Measurements from ENCODE around the gene CHGA. TPM values are rescaled to one million over a fixed set of nuclear protein-coding genes. Genes with fewer than 3 reads are reported as not detected.
A peak's percentile ranks its signal among the peaks of the same experiment; 100 is the strongest.

The CHGA gene
- not detected for total RNA-seq

- intact Hi-C loops (cut with micrococcal nuclease), result no loop called here
- ChIA-PET CTCF (no interaction called here), POLR2A (no interaction called here)
- H3K27ac Mint-ChIP-seq, result no peak within 1 kb of the TSS
- H3K36me3 Mint-ChIP-seq, result no peaks in the 10 kb centered on the region
- no peak within 1 kb of the TSS for H3K4me3 Mint-ChIP-seq
- H3K4me1 Mint-ChIP-seq (ENCODE audit: low read depth), result peaks cover 4% of the 10 kb centered on the region
- H3K9me3 Mint-ChIP-seq, result no peaks in the 10 kb centered on the region
- peak; percentile 65 for DNase-seq
- H3K27me3 Mint-ChIP-seq, result peaks cover 23% of the 10 kb centered on the region
Measured at GRCh38 chr14:92922883-92923743, at the start of gene CHGA. CHGA (plus strand) TSS chr14:92923150; CDS start chr14:92923360, 210 bp downstream.

- ChIA-PET POLR2A (no interaction called here), CTCF (no interaction called here)
- no peak overlapping the region for H3K27ac Mint-ChIP-seq
- H3K36me3 Mint-ChIP-seq, result no peaks in the 10 kb centered on the region
- no peaks in the 10 kb centered on the region for H3K4me1 Mint-ChIP-seq (ENCODE audit: low read depth)
- H3K27me3 Mint-ChIP-seq, result peaks cover 5% of the 10 kb centered on the region
- intact Hi-C loops (cut with micrococcal nuclease), result no loop called here
- no peak for DNase-seq
- H3K9me3 Mint-ChIP-seq, result no peaks in the 10 kb centered on the region
- no peak overlapping the region for H3K4me3 Mint-ChIP-seq
Measured at GRCh38 chr14:92874962-92875661, 47.8 kb upstream of the CHGA start.

- no peak overlapping the region for H3K27ac Mint-ChIP-seq
- ChIA-PET CTCF (no interaction called here), POLR2A (no interaction called here)
- H3K27me3 Mint-ChIP-seq, result peaks cover 13% of the 10 kb centered on the region
- no peaks in the 10 kb centered on the region for H3K4me1 Mint-ChIP-seq (ENCODE audit: low read depth)
- no peak for DNase-seq
- intact Hi-C loops (cut with micrococcal nuclease), result no loop called here
- no peaks in the 10 kb centered on the region for H3K36me3 Mint-ChIP-seq
- no peaks in the 10 kb centered on the region for H3K9me3 Mint-ChIP-seq
- H3K4me3 Mint-ChIP-seq, result no peak overlapping the region
Measured at GRCh38 chr14:92877757-92878431, 45.1 kb upstream of the CHGA start.

- intact Hi-C loops (cut with micrococcal nuclease), result no loop called here
- ChIA-PET CTCF (no interaction called here), POLR2A (no interaction called here)
- Mint-ChIP-seq H3K27ac (no peak overlapping the region), H3K36me3 (no peaks in the 10 kb centered on the region), H3K27me3 (peaks cover 17% of the 10 kb centered on the region), H3K9me3 (no peaks in the 10 kb centered on the region), H3K4me1 (ENCODE audit: low read depth) (no peaks in the 10 kb centered on the region), H3K4me3 (no peak overlapping the region)
- DNase-seq, result no peak
Measured at GRCh38 chr14:92880351-92880750, 42.6 kb upstream of the CHGA start.

- Mint-ChIP-seq H3K27ac (no peak overlapping the region), H3K36me3 (no peaks in the 10 kb centered on the region), H3K9me3 (no peaks in the 10 kb centered on the region), H3K27me3 (peaks cover 17% of the 10 kb centered on the region), H3K4me1 (ENCODE audit: low read depth) (no peaks in the 10 kb centered on the region), H3K4me3 (no peak overlapping the region)
- no peak for DNase-seq
- ChIA-PET POLR2A (no interaction called here), CTCF (no interaction called here)
- intact Hi-C loops (cut with micrococcal nuclease), result no loop called here
Measured at GRCh38 chr14:92880851-92881250, 42.1 kb upstream of the CHGA start.

- DNase-seq, result no peak
- Mint-ChIP-seq H3K9me3 (no peaks in the 10 kb centered on the region), H3K27ac (no peak overlapping the region), H3K36me3 (no peaks in the 10 kb centered on the region), H3K4me1 (ENCODE audit: low read depth) (no peaks in the 10 kb centered on the region), H3K27me3 (peaks cover 17% of the 10 kb centered on the region), H3K4me3 (no peak overlapping the region)
- ChIA-PET POLR2A (no interaction called here), CTCF (no interaction called here)
- intact Hi-C loops (cut with micrococcal nuclease), result no loop called here
Measured at GRCh38 chr14:92883066-92883465, 39.9 kb upstream of the CHGA start.

- H3K36me3 Mint-ChIP-seq, result no peaks in the 10 kb centered on the region
- CTCF ChIA-PET, result interaction anchor here (0.6 kb wide), 1 partner anchor 635 kb away, joined by 4 read pairs; no protein-coding TSS in a partner anchor
Measured at GRCh38 chr14:92884410-92884809, 38.5 kb upstream of the CHGA start.

GRCh38 chr14:92885279-92886061, 37.5 kb upstream of the CHGA start:
- Mint-ChIP-seq H3K4me3 (no peak overlapping the region), H3K27ac (no peak overlapping the region), H3K36me3 (no peaks in the 10 kb centered on the region), H3K27me3 (peaks cover 10% of the 10 kb centered on the region), H3K4me1 (ENCODE audit: low read depth) (no peaks in the 10 kb centered on the region), H3K9me3 (no peaks in the 10 kb centered on the region)
- POLR2A ChIA-PET, result no interaction called here
- CTCF ChIA-PET, result no interaction called here
- no peak for DNase-seq
- intact Hi-C loops (cut with micrococcal nuclease), result no loop called here

More at GRCh38 chr14:92884410-92884809, 38.5 kb upstream of the CHGA start:
- intact Hi-C loops (cut with micrococcal nuclease), result no loop called here
- peaks cover 14% of the 10 kb centered on the region for H3K27me3 Mint-ChIP-seq
- DNase-seq, result no peak
- H3K27ac Mint-ChIP-seq, result no peak overlapping the region
- no peaks in the 10 kb centered on the region for H3K4me1 Mint-ChIP-seq (ENCODE audit: low read depth)
- H3K4me3 Mint-ChIP-seq, result no peak overlapping the region
- POLR2A ChIA-PET, result no interaction called here
- H3K9me3 Mint-ChIP-seq, result no peaks in the 10 kb centered on the region

- intact Hi-C loops (cut with micrococcal nuclease), result no loop called here
Measured at GRCh38 chr14:92886337-92886736, 36.6 kb upstream of the CHGA start.

GRCh38 chr14:92887157-92887556, 35.8 kb upstream of the CHGA start:
- H3K4me3 Mint-ChIP-seq, result no peak overlapping the region
- ChIA-PET CTCF (no interaction called here), POLR2A (no interaction called here)
- H3K27me3 Mint-ChIP-seq, result peaks cover 4% of the 10 kb centered on the region
- H3K36me3 Mint-ChIP-seq, result no peaks in the 10 kb centered on the region
- no peaks in the 10 kb centered on the region for H3K9me3 Mint-ChIP-seq
- intact Hi-C loops (cut with micrococcal nuclease), result no loop called here
- no peak for DNase-seq
- peaks cover 12% of the 10 kb centered on the region for H3K4me1 Mint-ChIP-seq (ENCODE audit: low read depth)
- no peak overlapping the region for H3K27ac Mint-ChIP-seq

More at GRCh38 chr14:92886337-92886736, 36.6 kb upstream of the CHGA start:
- Mint-ChIP-seq H3K4me1 (ENCODE audit: low read depth) (peaks cover 6% of the 10 kb centered on the region), H3K4me3 (no peak overlapping the region), H3K9me3 (no peaks in the 10 kb centered on the region), H3K27ac (no peak overlapping the region), H3K36me3 (no peaks in the 10 kb centered on the region), H3K27me3 (peaks cover 7% of the 10 kb centered on the region)
- POLR2A ChIA-PET, result no interaction called here
- DNase-seq, result no peak
- CTCF ChIA-PET, result no interaction called here

- peaks cover 21% of the 10 kb centered on the region for H3K4me1 Mint-ChIP-seq (ENCODE audit: low read depth)
- H3K9me3 Mint-ChIP-seq, result peaks cover 13% of the 10 kb centered on the region
- ChIA-PET POLR2A (no interaction called here), CTCF (no interaction called here)
- no peak for DNase-seq
- H3K27me3 Mint-ChIP-seq, result peaks cover 4% of the 10 kb centered on the region
- no peak overlapping the region for H3K4me3 Mint-ChIP-seq
- H3K27ac Mint-ChIP-seq, result no peak overlapping the region
- H3K36me3 Mint-ChIP-seq, result peaks cover 1% of the 10 kb centered on the region
- intact Hi-C loops (cut with micrococcal nuclease), result no loop called here
Measured at GRCh38 chr14:92888896-92889295, 34.1 kb upstream of the CHGA start.

Data from activated CD4-positive, alpha-beta memory T cell treated with anti-CD3 and anti-CD28 coated beads for 36 hours (primary cell).